HepG2 (cell line): ENCODE results near the gene KIAA0319L. TPM values are rescaled to one million over a fixed set of nuclear protein-coding genes. Genes with fewer than 3 reads are reported as not detected.
A peak's percentile ranks its signal among the peaks of the same experiment; 100 is the strongest.

Experiments
- ATAC-seq: fragments of 200-7000 bp; cut with Tn5 transposase; 3 replicates; pipeline ENCODE4 v1.9.1; 2020; ENCODE audit warnings: mild to moderate bottlenecking, moderate library complexity
- BruUV-seq: library from RNA; stranded (reverse); fragments of 400-500 nt; replicated peaks from 2 replicates; lab custom pipeline; 2021; lab: Mats Ljungman, UMichigan
- CTCF ChIA-PET: fragments of 300-600 bp; formaldehyde crosslinking; extraction: SDS; loops from one replicate; lab custom pipeline; 2021; ENCODE audit warnings: low total read pairs, inconsistent platforms, low intra/inter-chr PET ratio; lab: Yijun Ruan, JAX
- POLR2A ChIA-PET: fragments of 350-600 bp; sonication (Branson Sonifier 250); formaldehyde crosslinking; loops from one replicate; lab custom pipeline; 2020; ENCODE audit warnings: antibody characterized with exemption, inconsistent platforms; lab: Yijun Ruan, JAX
- DNase-seq: peaks from one replicate; pipeline ENCODE4 v3.0.0-alpha.2; 2015; ENCODE audit warnings: low spot score
- FAIRE-seq: peaks from 3 replicates; lab custom pipeline; 2011; peaks lifted over from hg19 to GRCh38; lab: Jason Lieb, UNC
- H2AFZ ChIP-seq: one replicate; pipeline ENCODE4 v1.6.1; 2011; ENCODE audit warnings: low read length, inconsistent platforms
- H3K27ac ChIP-seq: fragments of 300-600 bp; 3 replicates; pipeline ENCODE4 v1.8.0; 2011; ENCODE audit warnings: mixed run types, mild to moderate bottlenecking, mixed read lengths, low read length, inconsistent platforms; ENCODE audit not compliant: insufficient read depth; ENCODE audit errors: extremely low read length
- H3K27me3 ChIP-seq, 2 experiments: fragments of 200-600 bp in 1 of 2; 2 replicates in 1 of 2; 3 replicates in 1 of 2; pipeline versions ENCODE4 v1.6.0 to v1.8.0; 2011; ENCODE audit warnings: low read length in 2 of 2, mild to moderate bottlenecking in 2 of 2, moderate library complexity in 2 of 2, inconsistent platforms in 1 of 2; ENCODE audit not compliant: insufficient read depth in 2 of 2, control insufficient read depth in 1 of 2
- H3K36me3 ChIP-seq, 2 experiments: fragments of 200-600 bp in 1 of 2; replicated peaks in 1 of 2; 2 replicates in 1 of 2; 3 replicates in 1 of 2; pipeline versions ENCODE4 v1.5.1 to v1.8.0; 2011; ENCODE audit warnings: low read length in 2 of 2, inconsistent platforms in 1 of 2; ENCODE audit not compliant: insufficient read depth in 2 of 2, control insufficient read depth in 1 of 2
- H3K4me1 ChIP-seq: 2 replicates; pipeline ENCODE4 v1.5.1; 2012; ENCODE audit warnings: low read length, inconsistent platforms; ENCODE audit not compliant: insufficient read depth
- H3K4me2 ChIP-seq: 2 replicates; pipeline ENCODE4 v1.6.0; 2011; ENCODE audit warnings: low read depth, low read length, inconsistent platforms
- H3K4me3 ChIP-seq, 3 experiments: fragments of 200-600 bp in 1 of 3; sonication (generic), shearing (Covaris generic) in 1 of 3; replicated peaks in 1 of 3; 2 replicates each; pipeline ENCODE4 v1.5.1; 2011 to 2016; ENCODE audit warnings: low read length in 3 of 3, inconsistent platforms in 2 of 3, low read depth in 2 of 3, mild to moderate bottlenecking in 2 of 3, control low read depth in 1 of 3, mixed read lengths in 1 of 3; ENCODE audit not compliant: insufficient read depth in 1 of 3
- H3K79me2 ChIP-seq: one replicate; pipeline ENCODE4 v1.6.1; 2011; ENCODE audit warnings: low read length, inconsistent platforms; ENCODE audit not compliant: insufficient read depth
- H3K9ac ChIP-seq: 2 replicates; pipeline ENCODE4 v1.6.0; 2011; ENCODE audit warnings: mild to moderate bottlenecking, low read depth, low read length, inconsistent platforms; ENCODE audit not compliant: insufficient read depth
- H3K9me3 ChIP-seq: 2 replicates; pipeline ENCODE4 v1.5.1; 2012; ENCODE audit warnings: mild to moderate bottlenecking, low read length
- H4K20me1 ChIP-seq: 2 replicates; pipeline ENCODE4 v1.6.0; 2011; ENCODE audit warnings: inconsistent platforms, mild to moderate bottlenecking, low read length, moderate library complexity; ENCODE audit not compliant: insufficient read depth
- BORCS8-MEF2B ChIP-seq: sonication (generic); formaldehyde crosslinking; IDR thresholded peaks from 2 replicates; pipeline ENCODE4 v1.8.0; 2022; ENCODE audit warnings: mild to moderate bottlenecking, missing genetic modification reagents
- BRD4 ChIP-seq: sonication (generic); formaldehyde crosslinking; IDR thresholded peaks from 2 replicates; pipeline ENCODE4 v1.4.0; 2020; ENCODE audit warnings: missing genetic modification reagents
- GABPA ChIP-seq, 2 experiments: IDR thresholded peaks; 2 replicates each; pipeline ENCODE4 v1.6.1; 2011 to 2016; ENCODE audit warnings: low read depth in 2 of 2, low read length in 1 of 2, missing biosample characterization in 1 of 2, missing genetic modification characterization in 1 of 2
- SRY ChIP-seq: sonication (generic); formaldehyde crosslinking; IDR thresholded peaks from 2 replicates; pipeline ENCODE4 v1.8.0; 2022; ENCODE audit warnings: mild to moderate bottlenecking, missing genetic modification reagents
- ZBTB1 ChIP-seq: sonication (generic); formaldehyde crosslinking; IDR thresholded peaks from 2 replicates; pipeline ENCODE4 v1.4.0; 2020; ENCODE audit warnings: missing genetic modification reagents, borderline replicate concordance
- ZBTB21 ChIP-seq: sonication (generic); formaldehyde crosslinking; IDR thresholded peaks from 2 replicates; pipeline ENCODE4 v1.4.0; 2020; ENCODE audit warnings: missing genetic modification reagents
- ZNF407 ChIP-seq: sonication (generic); formaldehyde crosslinking; IDR thresholded peaks from one replicate; pipeline ENCODE4 v1.5.1; 2020; ENCODE audit warnings: mild to moderate bottlenecking, missing genetic modification reagents; ENCODE audit errors: not compliant biosample characterization
- ZNF563 ChIP-seq: sonication (generic); formaldehyde crosslinking; IDR thresholded peaks from 2 replicates; pipeline ENCODE4 v1.8.0; 2022; ENCODE audit warnings: mild to moderate bottlenecking, moderate library complexity, missing genetic modification reagents
- ZNF615 ChIP-seq: sonication (generic); formaldehyde crosslinking; IDR thresholded peaks from 2 replicates; pipeline ENCODE4 v1.5.0; 2020; ENCODE audit warnings: mild to moderate bottlenecking, missing genetic modification reagents, borderline replicate concordance
- WGBS: methylation state at CpG from one replicate; pipeline ENCODE4 v1.1.6; 2017; ENCODE audit warnings: low lambda C conversion rate; 5-methylcytosine and 5-hydroxymethylcytosine counted together
- in situ Hi-C: cut with HindIII; loops from 2 replicates; pipeline ENCODE4 v1.10.0; 2017; ENCODE audit warnings: low pct_unique_long_range_greater_than_20kb; ENCODE audit not compliant: extremely low pct_ligation_motif_present
- intact Hi-C: fragments of 100-400 bp; cut with micrococcal nuclease; formaldehyde crosslinking; loops from one replicate; pipeline ENCODE4 v1.10.0; 2022; ENCODE audit not compliant: unreplicated experiment
- polyA plus RNA-seq, 8 experiments: library from polyadenylated mRNA; depleted of rRNA in 3 of 8; stranded (reverse) in 7 of 8; unstranded in 1 of 8; fragments of >200 nt; fragmentation: Illumina TruSeq in 4 of 8; extraction: Trizol in 4 of 8; gene quantifications; 2 replicates each; pipeline versions ENCODE4 v1.2.1 to v1.2.3, GENCODE V29; 2011 to 2016; ENCODE audit warnings: low read depth in 4 of 8, missing spikeins in 1 of 8, mixed read lengths in 1 of 8; ENCODE audit not compliant: insufficient read depth in 1 of 8
- total RNA-seq, 5 experiments: library from RNA; depleted of rRNA; stranded (reverse); fragments of >200 nt; fragmentation: Illumina TruSeq; extraction: Trizol; gene quantifications; 2 replicates each; pipeline ENCODE4 v1.2.3, GENCODE V29; 2016; ENCODE audit warnings: low read depth in 1 of 5
- TF ChIP-seq, protein P1 (sequence below): sonication (generic); formaldehyde crosslinking; IDR thresholded peaks from 2 replicates; pipeline ENCODE4 v1.4.0; 2020; ENCODE audit warnings: mild to moderate bottlenecking, missing genetic modification reagents

The KIAA0319L gene
- total and polyA plus RNA-seq, 2 of the 13 experiments (the other 11 are each of a cell fraction or from before 2014, with no cell fraction given) = 33.4 to 82.6 TPM

DNA sequence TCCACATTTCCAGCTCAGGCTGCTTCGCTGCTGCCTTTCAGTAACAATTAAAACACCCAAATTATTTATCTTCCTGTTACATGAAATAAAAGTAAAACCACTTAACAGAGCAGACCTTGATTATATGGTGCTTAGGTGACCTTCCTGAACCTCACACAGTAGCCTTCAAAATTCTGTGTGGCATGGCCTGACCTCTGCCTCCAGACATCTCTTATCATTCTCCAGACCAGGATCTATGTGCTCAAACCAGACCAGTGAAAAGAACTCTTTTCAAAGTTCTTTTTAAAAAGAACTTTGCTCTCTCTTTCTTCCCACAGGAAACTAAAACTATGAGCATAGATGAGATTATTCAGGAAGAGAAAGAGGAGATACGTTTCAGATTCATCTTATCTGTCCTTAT lies 37.8 kb downstream of the KIAA0319L start:
- H3K27me3 ChIP-seq = no peaks in the 10 kb centered on the region
- no peak overlapping the region for H3K4me3 ChIP-seq
- no peaks in the 10 kb centered on the region; a peak in 1 of 5 replicates for H3K36me3 ChIP-seq
- H3K79me2 ChIP-seq = peaks cover 22% of the 10 kb centered on the region
- DNase-seq (no peak), ATAC-seq (peak; percentile 56), FAIRE-seq (peak; percentile 32)
- 76% methylated on average over 2 of the region's 2 CpGs for WGBS
- H4K20me1 ChIP-seq = no peaks in the 10 kb centered on the region; the same call in 1 of the 2 replicates
- in situ Hi-C loops (no loop called here), intact Hi-C loops (no loop called here)
- no peak overlapping the region for H2AFZ ChIP-seq
- CTCF ChIA-PET = no interaction called here
- H3K4me2 ChIP-seq = no peak overlapping the region
- TF ChIP-seq SRY (CRISPR knock-in tag) (no peak), ZBTB1 (CRISPR knock-in tag) (no peak)
- H3K4me1 ChIP-seq = peaks cover 13% of the 10 kb centered on the region
- peaks cover 18% of the 10 kb centered on the region; the same call in 1 of the 2 replicates for H3K9me3 ChIP-seq
- no peak overlapping the region for H3K9ac ChIP-seq
- POLR2A ChIA-PET = no interaction called here
- H3K27ac ChIP-seq = no peak overlapping the region
- no TSS peak for BruUV-seq

DNA sequence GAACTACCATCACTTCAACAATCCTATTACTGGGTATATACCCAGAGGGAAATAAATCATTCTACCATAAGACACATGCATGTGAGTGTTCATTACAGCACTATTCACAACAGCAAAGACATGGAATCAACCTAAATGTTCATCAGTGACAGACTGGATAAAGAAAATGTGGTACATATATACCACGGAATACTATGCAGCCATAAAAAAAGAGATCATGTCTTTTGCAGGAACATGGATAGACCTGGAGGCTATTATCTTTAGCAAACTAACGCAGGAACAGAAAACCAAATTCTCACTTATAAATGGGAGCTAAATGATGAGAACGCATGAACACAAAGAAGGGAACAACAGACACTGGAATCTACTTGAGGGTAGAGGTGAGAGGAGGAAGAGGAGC lies 39.0 kb downstream of the KIAA0319L start:
- Histone ChIP-seq H2AFZ (no peak overlapping the region), H3K9me3 (peaks cover 18% of the 10 kb centered on the region; the same call in 1 of the 2 replicates), H3K27ac (no peak overlapping the region), H3K4me3 (no peak overlapping the region), H3K4me1 (peaks cover 13% of the 10 kb centered on the region), H3K9ac (no peak overlapping the region), H3K36me3 (no peaks in the 10 kb centered on the region; a peak in 2 of 5 replicates), H3K79me2 (peaks cover 25% of the 10 kb centered on the region), H3K4me2 (no peak overlapping the region), H3K27me3 (no peaks in the 10 kb centered on the region), H4K20me1 (no peaks in the 10 kb centered on the region; the same call in 1 of the 2 replicates)
- FAIRE-seq (no peak), DNase-seq (no peak), ATAC-seq (no peak)
- intact Hi-C loops = no loop called here
- BruUV-seq = no TSS peak
- ChIA-PET POLR2A (no interaction called here), CTCF (no interaction called here)
- in situ Hi-C loops = no loop called here
- WGBS = 97% methylated on average over 3 of the region's 3 CpGs
- no peak for TF ChIP-seq ZNF407 (CRISPR knock-in tag)
- no peak for TF ChIP-seq ZNF615
- TF ChIP-seq, protein P1, sequence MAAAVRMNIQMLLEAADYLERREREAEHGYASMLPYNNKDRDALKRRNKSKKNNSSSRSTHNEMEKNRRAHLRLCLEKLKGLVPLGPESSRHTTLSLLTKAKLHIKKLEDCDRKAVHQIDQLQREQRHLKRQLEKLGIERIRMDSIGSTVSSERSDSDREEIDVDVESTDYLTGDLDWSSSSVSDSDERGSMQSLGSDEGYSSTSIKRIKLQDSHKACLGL (CRISPR knock-in tag) = no peak
- TF ChIP-seq ZNF563 (CRISPR knock-in tag) = no peak
- no peak for TF ChIP-seq BORCS8-MEF2B (CRISPR knock-in tag)
- TF ChIP-seq ZBTB21 (CRISPR knock-in tag) = no peak
- no peak for TF ChIP-seq BRD4 (CRISPR knock-in tag)
- no peak for TF ChIP-seq GABPA (IDR thresholded peaks at IDR 0.05; ENCODE audit: low read depth, low read length)
- TF ChIP-seq GABPA (CRISPR knock-in tag; IDR thresholded peaks at IDR 0.05; ENCODE audit: low read depth) = no peak
